ENCODE measurements around the gene NEURL1. TPM values are rescaled to one million over a fixed set of nuclear protein-coding genes. Genes with fewer than 3 reads are reported as not detected.

NEURL1 gene
- total RNA-seq, 4 donors from 2014 or later = 40.4 to 51.8 (median 45.8) TPM

- Histone ChIP-seq H3K27ac (no peak overlapping the region), H3K27me3 (no peaks in the 10 kb centered on the region), H3K4me1 (peaks cover 0 to 9% (median 0%) of the 10 kb centered on the region in 4 donors), H3K9me3 (no peaks in the 10 kb centered on the region), H3K36me3 (no peaks in the 10 kb centered on the region), H3K4me3 (no peak overlapping the region)
- TF ChIP-seq, protein P1, sequence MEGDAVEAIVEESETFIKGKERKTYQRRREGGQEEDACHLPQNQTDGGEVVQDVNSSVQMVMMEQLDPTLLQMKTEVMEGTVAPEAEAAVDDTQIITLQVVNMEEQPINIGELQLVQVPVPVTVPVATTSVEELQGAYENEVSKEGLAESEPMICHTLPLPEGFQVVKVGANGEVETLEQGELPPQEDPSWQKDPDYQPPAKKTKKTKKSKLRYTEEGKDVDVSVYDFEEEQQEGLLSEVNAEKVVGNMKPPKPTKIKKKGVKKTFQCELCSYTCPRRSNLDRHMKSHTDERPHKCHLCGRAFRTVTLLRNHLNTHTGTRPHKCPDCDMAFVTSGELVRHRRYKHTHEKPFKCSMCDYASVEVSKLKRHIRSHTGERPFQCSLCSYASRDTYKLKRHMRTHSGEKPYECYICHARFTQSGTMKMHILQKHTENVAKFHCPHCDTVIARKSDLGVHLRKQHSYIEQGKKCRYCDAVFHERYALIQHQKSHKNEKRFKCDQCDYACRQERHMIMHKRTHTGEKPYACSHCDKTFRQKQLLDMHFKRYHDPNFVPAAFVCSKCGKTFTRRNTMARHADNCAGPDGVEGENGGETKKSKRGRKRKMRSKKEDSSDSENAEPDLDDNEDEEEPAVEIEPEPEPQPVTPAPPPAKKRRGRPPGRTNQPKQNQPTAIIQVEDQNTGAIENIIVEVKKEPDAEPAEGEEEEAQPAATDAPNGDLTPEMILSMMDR (IDR thresholded peaks at IDR 0.05) = no peak
- TF ChIP-seq POLR2A (IDR thresholded peaks at IDR 0.05) = no peak
- DNase-seq = no peak
Observed at GRCh38 chr10:103597003-103597402, 103.5 kb downstream of the NEURL1 start.

DNA sequence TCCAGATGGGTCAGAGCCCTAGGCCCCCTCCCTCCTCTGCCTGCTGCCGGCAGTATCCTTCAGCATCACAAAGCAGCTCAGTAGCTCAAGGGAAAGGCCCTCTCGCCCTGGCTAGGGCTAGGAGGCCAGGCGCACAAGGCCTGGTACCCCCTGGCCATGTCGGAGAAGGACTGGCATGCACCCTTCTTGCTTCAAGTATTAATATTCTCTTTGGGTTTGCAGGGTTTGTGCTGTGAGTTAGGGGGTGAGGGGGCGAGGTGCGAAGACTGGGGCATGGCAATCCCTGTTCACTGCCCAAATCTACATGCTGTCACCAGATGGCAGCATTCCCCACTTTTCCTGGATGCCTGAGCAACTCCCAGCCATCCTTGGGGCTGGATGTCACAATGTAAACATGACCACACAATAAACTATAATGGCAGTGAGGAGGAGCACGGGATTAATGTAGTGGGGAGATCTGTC, 105.2 kb downstream of the NEURL1 start:
- H3K4me1 ChIP-seq = peaks cover 0 to 9% (median 0%) of the 10 kb centered on the region in 4 donors
- H3K9me3 ChIP-seq = no peaks in the 10 kb centered on the region
- peak overlapping the region in 1 of 4 donors; percentile 40 for H3K27ac ChIP-seq
- TF ChIP-seq, protein P1 (IDR thresholded peaks at IDR 0.05) = peak in 5 of 6 experiments; percentile 27 to 80 (median 75)
- TF ChIP-seq POLR2A (IDR thresholded peaks at IDR 0.05) = no peak
- peaks cover 0 to 11% (median 0%) of the 10 kb centered on the region in 3 donors for H3K36me3 ChIP-seq
- peak in 1 of 3 donors; percentile 76 for DNase-seq
- H3K27me3 ChIP-seq = no peaks in the 10 kb centered on the region
- H3K4me3 ChIP-seq = no peak overlapping the region

GRCh38 chr10:103599211-103599610, 105.7 kb downstream of the NEURL1 start:
- Histone ChIP-seq H3K4me1 (peaks cover 0 to 9% (median 0%) of the 10 kb centered on the region in 4 donors), H3K36me3 (peaks cover 0 to 11% (median 0%) of the 10 kb centered on the region in 3 donors), H3K9me3 (no peaks in the 10 kb centered on the region), H3K4me3 (no peak overlapping the region), H3K27me3 (no peaks in the 10 kb centered on the region), H3K27ac (peak overlapping the region in 1 of 4 donors; percentile 40)
- no peak for DNase-seq
- TF ChIP-seq, protein P1 (IDR thresholded peaks at IDR 0.05) = no peak
- no peak for TF ChIP-seq POLR2A (IDR thresholded peaks at IDR 0.05)

DNA sequence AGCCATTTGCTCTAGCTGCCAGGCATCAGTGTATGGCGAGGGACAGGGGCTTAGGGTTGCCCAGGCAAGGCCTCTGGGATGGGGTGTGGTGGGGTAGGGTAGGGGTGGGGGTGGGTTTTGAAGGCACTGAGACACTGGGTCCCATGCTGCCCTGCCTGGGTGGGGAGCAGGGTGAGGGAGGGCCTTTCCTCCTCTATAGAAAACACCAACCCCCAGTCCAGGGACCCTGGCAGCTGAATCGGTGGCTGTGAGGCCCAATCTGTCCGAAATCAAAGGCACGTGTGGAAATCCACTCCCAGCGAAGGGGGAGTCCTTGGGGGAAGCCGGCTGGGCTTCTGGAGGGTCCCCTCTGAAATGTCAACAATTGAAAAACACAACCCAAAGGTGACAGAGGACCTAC, 106.4 kb downstream of the NEURL1 start:
- Histone ChIP-seq H3K9me3 (no peaks in the 10 kb centered on the region), H3K36me3 (peaks cover 0 to 14% (median 0%) of the 10 kb centered on the region in 3 donors), H3K27ac (peak overlapping the region in 2 of 4 donors; percentile 50 to 57), H3K27me3 (no peaks in the 10 kb centered on the region), H3K4me3 (no peak overlapping the region), H3K4me1 (peaks cover 0 to 9% (median 0%) of the 10 kb centered on the region in 4 donors)
- TF ChIP-seq, protein P1 (IDR thresholded peaks at IDR 0.05) = no peak
- no peak for TF ChIP-seq POLR2A (IDR thresholded peaks at IDR 0.05)
- no peak for DNase-seq

DNA sequence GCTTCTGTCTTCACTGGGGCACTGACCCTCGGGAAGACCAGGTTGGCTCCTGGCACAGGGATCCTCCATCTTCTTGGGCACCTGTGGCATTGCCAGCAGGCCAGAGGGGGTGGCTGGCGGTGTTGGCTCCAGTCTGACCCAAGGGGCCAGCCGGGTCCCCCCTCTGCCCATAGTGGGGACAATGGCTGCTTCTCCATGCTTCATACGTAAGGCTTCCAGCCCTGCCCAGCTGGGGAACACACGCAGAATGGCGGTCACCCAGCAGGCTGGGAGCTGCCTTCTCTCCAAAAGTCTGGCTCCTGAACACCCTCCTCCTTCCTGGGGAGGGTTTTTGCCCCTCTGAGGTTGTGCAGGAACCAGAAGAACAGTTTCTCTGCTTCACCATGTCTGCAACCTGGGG, 106.8 kb downstream of the NEURL1 start:
- Histone ChIP-seq H3K4me3 (no peak overlapping the region), H3K27me3 (no peaks in the 10 kb centered on the region), H3K9me3 (no peaks in the 10 kb centered on the region), H3K4me1 (peaks cover 0 to 9% (median 0%) of the 10 kb centered on the region in 4 donors), H3K36me3 (peaks cover 0 to 17% (median 0%) of the 10 kb centered on the region in 3 donors), H3K27ac (peak overlapping the region in 2 of 4 donors; percentile 50 to 57)
- DNase-seq = no peak
- TF ChIP-seq, protein P1 (IDR thresholded peaks at IDR 0.05) = no peak
- no peak for TF ChIP-seq POLR2A (IDR thresholded peaks at IDR 0.05)

Data from Peyer's patch (tissue), 4 donors.